Erythroblast (primary cell): ENCODE measurements around the gene PIM2.

Experiments
- GATA1 ChIP-seq: IDR thresholded peaks from 2 replicates; pipeline ENCODE4 v1.6.1; 2011; ENCODE audit warnings: low read depth, mild to moderate bottlenecking, control low read depth, low read length, moderate library complexity
- POLR2A ChIP-seq: IDR thresholded peaks from 2 replicates; pipeline ENCODE4 v1.6.1; 2011; ENCODE audit warnings: mild to moderate bottlenecking, low read length

DNA sequence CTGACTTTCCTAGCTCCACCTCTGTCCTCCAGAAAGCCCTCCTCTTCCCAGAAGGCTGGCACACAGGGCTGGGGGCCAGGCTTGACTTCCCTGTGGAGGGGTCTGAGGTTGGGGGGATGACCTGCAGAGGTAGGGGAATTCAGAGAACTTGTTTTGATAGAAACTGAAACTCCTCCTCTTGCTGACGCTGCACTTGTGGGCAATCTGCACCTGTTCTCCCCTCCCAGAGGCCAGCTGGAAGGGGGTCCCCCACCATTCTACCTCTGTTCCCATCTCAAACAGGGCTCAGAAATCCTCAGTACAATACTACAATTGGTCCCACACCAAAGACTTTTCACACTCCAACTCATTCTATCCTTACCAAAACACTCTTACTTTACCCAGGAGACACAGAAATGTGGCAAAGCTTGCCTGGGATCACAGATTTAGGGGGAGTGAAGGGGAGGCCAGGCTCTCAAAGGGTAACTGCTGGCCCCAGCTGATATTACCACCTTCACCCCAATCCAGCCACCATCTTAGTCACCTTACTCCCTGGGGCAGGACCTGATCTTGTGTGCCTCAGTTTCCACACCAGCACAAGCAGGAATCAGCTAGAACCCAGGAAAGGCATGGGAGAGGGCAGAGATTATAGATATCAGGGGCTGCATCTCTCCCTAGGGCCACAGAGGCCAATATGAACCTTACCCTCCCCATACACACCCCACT lies 20.0 kb upstream of the PIM2 start:
- no peak for TF ChIP-seq POLR2A
- TF ChIP-seq GATA1 = no peak
